NCI-H1694 (cell line): ENCODE data around the gene KRTDAP.
"Not testable (repeated sequence)": the region's sequence is repeated elsewhere in the genome, so short reads cannot be mapped to it uniquely, and the experiment has no call there.

Source experiments
- DNase-seq: peaks from one replicate; lab custom pipeline; 2025; lab: John Stamatoyannopoulos, UW

Gene KRTDAP

DNA sequence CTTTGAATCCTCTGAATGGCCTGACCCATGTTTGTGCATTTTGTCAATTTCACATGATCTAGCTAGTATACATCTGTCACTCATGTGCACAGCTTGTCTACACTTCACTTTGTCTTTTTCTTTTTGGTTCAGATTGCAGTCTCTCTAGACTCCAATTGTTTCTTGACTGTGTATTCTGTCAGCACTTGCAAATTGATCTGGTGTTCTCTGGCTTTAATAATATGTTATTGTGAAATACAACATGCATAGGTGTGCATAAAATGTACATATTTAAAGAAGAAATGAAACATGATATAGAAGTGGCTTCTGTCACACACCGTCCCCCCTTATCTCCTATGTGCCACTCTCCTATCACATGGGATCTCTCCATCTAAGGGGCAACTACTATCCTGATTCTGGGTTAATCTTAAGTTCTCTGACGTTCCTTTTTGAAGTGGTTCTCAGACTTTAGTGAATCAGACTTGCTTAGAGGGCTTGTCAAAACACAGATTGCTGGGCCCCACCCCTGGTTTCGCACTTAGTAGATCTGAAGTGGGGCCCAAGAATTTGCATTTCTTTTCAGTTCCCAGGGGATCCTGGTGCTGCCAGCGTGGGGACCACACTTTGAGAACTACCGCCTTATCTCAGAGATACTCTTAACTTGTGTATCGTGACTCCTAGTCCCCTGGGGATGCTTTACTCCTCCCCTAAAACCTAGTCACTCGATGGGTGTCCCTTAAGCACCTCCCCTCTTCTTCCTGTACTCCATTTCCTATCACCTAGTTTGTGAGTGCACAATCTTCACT is 5.8 kb downstream of the KRTDAP start:
- DNase-seq: no peak

DNA sequence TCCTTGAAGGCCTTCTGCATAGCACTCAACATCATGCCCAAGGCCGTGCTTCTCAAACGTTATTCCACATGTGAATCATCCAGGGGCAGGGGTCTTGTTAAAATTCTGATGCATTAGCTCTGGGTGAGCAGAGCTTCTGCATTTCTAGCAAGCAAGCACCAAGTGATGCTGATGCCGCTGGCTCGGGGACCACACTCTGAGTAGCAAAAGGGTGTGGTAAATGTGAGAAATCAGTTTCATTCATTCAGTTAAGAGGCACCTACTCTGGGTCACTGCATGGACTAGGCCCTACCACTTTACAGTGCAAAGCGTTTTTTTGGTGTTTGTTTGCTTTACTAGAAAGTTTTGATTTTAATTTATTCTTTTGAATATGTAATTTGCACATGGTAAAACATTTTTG is 7.2 kb downstream of the KRTDAP start:
- no peak for DNase-seq

DNA sequence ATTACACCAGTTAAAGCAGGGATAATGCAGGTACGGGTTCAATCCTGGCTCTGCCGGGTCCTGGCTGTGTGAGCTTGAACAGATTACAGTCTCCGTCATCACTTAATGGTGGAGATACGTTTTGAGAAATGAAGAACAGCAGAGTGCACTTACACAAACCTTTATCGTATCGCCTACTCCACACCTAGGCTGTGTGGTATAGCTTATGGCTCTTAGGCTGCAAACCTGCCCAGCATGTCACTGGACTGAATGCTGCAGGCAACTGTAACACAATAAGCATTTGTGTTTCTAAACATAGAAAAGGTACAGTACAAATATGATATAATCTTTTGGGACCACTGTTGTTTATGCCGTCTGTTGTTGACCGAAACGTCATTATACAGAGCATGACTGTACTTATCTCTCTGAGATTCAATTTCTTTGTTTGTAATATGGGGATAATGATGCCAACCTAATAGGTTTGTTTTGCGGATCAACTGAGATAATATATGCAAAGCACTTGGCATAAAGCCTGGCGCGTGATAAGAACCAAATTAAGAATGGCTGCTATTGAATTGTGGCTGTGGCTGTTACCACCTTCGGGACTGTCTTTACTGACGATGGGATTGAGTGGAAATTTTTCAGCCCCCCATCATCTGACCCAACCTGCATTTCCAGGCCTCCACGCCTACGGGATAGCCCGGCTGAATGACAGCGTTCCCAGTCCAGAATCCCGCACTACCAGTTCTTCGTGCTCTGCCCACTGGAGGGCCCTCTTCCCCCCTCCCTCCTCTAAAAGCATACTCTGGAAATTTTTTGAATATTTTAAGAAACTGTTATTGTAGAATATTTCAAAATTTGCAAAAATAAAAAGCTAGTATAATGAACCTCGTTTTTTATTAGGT is 11.2 kb downstream of the KRTDAP start:
- DNase-seq: no peak

DNA sequence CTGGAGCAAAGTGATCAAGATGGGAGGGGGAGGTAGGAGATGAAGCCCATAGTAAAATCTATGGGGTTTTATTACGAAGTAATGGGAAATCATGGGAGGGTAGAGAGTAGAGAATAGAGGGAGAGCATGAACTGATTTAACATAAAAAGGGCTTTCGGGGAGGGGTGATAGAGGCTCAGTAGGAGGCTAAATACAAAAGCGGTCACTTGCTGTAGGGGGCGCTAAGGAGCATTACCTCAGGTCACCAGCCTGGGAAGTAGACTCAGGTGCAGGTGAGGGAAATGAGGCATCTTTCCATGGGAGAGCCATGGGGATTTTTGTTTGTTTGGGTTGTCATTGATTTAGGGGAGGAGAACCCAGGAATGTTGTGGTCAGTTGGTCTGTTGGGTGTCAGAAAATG is 14.1 kb downstream of the KRTDAP start:
- no peak for DNase-seq

DNA sequence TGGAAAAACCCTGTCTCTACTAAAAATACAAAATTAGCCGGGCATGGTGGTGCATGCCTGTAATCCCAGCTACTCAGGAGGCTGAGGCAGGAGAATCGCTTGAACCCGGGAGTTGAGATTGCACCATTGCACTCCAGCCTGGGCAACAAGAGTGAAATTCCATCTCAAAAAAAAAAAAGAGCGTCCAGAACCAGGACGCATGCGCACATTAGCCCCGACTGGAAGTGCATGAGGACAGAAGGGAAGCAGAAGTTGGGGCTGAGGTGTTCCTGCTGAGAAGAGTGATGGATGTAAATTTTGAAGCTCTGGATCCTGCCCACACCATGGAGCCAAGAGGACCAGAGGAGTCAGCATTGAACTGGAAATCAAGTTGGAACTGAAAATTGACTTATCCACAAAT is 15.7 kb downstream of the KRTDAP start:
- DNase-seq: not testable (repeated sequence)

DNA sequence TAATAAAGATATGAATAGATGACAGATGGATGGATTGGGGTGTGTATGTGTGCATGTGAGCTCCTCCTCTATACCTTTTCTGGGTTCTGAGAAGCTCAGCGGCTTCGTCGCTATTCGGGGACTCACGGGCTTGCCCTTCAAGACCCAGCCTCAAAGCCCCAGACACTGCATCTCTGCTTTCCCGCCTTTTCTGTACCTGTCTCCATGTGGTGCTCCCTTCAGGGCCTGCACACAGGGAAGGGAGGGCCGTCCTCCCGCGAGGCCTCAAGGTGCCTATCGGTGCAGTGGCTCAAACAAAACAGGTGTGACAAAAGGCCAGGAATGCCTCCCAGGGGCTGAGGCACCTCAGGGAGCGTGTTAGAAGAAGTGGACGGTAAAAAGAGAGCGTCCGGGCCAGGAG is 16.2 kb downstream of the KRTDAP start:
- DNase-seq: no peak

DNA sequence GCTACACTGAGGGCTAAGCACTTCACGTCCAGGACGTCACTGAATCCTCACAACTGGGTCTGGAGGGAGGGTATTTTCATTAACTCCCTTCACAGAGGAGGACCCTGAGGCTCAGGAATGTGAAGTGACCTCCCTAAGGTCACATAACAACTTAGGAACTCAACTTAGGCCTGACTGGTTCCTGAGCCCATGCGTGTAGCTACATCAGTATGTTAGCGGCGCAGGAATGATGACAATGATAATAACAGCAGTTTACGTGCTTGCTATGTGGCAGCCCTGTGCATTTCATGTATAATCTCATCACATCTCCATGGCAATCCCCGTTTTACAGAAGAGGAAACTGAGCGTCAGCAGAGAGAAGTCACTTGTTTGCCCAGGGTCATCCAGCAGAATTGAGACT is 18.3 kb downstream of the KRTDAP start:
- DNase-seq: no peak

DNA sequence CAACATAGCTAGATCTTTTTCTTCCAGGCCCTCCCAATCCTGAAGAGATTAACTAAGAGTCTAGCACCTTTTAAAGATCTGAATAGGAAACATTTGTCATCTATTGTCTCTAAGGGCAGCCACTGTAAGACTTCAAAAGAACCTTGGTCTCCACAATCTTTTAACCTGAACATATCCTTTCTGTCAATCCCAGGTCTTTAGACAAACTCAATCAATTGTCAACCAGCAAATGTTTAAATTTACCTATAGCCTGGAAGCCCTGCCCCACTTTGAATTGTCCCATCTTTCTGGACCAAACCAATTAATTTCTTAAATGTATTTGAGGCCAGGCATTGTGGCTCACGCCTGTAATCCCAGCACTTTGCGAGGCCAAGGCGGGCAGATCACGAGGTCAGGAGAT is 19.2 kb downstream of the KRTDAP start:
- DNase-seq: not testable (repeated sequence)

DNA sequence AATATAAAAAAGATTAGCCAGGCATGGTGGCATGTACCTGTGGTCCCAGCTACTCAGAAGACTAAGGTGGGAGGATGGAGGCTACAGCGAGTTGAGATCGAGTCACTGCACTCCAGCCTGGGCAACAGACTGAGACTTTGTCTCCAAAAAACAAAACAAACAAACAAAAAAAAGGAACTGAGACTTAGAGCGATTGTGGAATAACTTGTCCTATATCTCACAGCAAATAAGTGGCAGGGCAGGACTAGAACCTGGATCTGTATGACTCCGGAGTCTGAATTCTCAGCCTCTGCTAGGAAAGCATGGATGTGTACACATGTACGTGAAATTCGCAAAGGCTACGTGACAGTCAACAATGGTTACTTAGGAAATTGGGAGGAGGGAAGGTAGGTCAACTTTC is 20.1 kb downstream of the KRTDAP start:
- no peak for DNase-seq

DNA sequence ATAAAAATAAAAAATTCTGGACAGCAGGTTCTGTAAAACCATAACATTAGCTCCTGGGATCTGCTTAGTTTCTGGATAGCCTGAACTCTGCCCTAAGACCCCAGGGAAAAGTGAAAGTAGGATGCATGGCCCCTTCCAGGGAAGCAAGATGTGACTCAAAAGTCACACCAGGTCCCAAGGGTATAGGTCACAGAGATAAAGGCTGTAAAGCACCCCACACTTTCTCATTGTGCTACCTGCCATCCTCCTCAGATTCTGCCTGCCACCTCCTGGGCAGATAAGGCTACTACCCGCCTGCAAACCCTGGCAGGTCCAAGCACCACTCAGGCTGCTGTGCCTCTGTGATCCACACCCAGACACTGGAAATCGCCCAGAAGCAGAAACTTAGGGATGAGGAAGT is 21.6 kb downstream of the KRTDAP start:
- DNase-seq: peak; percentile 55

DNA sequence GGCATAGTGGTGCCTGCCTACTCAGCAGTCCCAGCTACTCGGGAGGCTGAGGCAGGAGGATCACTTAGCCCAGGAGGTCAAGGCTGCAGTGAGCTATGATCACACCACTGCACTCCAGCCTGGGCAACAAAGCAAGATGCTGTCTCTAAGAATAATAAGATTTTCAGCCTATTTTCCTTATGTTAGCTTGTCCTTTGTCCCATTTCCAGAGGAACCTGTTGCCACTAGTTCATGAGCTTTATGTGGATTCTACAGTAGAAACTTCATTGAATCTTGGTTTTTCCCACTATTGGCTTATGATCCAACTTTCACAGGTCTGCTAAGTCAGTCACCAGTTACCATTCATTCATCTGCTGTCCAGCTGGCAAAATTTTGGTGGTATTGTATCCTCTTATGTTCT is 24.0 kb downstream of the KRTDAP start:
- no peak for DNase-seq

DNA sequence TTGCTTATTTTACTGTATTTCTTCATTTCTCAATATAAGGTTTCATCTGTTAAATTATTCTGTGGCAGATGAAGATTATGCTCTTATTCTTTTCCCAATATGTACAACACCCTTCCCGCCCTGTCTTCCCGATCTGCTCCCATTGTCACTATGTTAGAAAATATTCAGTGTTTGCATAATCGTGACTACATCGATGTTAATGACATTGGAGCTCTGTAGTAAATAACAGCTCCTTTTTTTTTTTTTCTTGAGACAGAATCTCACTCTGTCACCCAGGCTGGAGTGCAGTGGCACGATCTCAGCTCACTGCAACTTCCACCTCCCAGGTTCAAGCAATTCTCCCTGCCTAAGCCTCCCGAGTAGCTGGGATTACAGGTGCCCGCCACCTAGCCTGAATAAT is 27.3 kb downstream of the KRTDAP start:
- not testable (repeated sequence) for DNase-seq

DNA sequence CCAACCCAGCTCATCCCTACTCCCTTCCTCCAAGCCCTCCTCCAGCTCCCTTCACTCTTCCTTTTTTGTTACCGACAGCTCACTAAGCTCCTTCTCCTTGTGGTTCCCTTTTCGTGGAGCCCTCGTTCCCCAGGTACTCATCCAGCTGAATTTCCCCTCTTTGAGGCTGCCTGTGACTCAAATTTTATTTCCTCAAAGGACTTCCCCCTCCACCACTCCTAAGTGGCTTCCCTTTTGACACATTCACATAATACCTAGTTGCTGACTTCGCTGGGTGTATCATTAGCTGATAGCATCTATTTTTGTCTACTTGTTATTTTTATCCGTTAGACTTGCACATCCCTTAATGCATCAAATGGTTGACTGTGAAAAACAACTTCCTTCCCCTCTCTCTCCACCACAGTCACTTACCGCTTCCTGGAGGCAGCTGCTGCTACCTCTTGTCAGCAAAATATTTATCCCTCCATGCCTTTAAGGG is 27.7 kb downstream of the KRTDAP start:
- DNase-seq: no peak

DNA sequence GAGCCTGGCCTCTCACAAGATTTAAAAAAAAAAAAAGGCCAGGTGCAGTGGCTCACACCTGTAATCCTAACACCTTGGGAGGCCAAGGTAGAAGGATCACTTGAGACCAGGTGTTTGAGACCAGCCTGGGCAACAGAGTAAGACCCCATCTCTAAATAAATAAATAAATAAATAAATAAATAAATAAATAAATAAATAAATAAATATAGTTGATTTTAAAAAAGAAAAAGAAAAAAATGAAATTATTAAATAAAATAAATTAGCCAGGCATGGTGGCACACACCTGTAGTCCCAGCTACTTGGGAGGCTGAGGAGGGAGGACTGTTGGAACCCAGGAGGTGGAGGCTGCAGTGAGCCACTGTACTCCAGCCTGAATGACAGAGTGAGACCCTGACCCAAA is 28.5 kb downstream of the KRTDAP start:
- DNase-seq: not testable (repeated sequence)

DNA sequence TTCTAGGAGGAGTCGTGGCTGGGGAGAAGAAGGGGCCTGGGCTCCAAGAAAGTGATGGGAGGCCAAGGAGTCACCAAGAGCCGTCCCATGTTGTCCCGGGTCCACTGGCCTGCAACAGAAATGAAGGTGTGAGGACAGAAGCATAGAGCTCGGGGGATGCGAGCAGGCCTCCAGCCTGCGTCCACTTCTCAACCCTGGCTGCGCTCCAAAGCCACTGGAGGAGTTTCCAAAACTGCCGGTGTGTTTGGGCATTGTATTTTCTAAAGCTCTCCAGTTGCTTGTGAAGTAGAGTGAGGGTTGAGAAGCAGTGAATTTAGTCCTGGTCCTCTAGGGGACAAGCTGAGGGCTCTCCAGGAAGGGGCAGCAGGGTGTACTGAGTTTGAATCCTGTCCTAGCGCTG is 29.2 kb downstream of the KRTDAP start:
- no peak for DNase-seq

DNA sequence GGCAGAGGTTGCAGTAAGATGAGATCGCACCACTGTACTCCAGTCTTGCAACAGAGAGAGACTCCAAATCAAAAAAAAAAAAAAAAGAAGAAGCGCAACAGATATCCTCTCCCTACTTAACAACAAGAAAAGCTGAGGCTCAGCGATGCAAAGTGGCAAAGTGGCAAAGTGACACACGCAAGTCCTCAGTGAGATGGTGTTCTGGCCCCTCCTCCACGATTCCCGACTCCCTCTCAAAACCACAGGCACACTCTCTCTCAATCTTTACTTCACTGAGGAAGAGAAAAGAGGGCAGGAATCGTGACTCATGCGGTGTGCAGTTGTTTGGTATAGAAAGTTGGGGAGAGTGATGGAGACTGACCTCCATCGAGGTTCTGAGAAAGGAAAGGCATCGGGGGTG is 29.7 kb downstream of the KRTDAP start:
- DNase-seq: no peak

DNA sequence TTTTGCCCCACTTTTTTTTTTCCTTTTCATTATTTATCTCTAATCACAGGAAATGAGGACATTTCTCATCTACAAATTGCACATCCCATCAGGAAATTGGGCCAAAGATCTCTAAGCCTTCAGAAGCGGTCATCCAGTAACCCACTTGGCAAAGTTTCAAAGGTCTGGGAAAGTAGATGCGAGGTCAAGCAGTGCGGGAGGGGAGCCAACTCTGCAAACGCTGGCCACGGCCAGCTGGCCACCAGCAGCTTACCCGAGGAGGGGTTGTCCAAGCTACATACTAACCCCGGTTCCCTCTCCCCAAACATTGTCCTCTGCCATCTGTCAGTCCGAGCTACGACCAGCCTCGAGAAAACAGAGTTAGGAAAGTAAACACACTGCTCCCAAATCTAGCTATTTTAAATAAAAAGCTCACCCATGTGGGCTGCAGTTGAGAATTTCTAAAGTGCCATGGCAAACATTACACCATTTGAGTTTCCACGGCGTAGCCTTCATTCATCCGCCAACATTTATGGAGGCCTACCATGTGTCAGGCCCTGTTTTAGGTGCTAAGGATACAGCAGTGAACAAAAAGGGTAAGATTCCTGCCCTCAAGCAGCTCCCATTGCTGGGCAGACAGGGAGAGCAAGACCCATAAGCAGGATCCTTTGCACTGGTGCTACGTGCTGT is 30.7 kb downstream of the KRTDAP start:
- no peak for DNase-seq

DNA sequence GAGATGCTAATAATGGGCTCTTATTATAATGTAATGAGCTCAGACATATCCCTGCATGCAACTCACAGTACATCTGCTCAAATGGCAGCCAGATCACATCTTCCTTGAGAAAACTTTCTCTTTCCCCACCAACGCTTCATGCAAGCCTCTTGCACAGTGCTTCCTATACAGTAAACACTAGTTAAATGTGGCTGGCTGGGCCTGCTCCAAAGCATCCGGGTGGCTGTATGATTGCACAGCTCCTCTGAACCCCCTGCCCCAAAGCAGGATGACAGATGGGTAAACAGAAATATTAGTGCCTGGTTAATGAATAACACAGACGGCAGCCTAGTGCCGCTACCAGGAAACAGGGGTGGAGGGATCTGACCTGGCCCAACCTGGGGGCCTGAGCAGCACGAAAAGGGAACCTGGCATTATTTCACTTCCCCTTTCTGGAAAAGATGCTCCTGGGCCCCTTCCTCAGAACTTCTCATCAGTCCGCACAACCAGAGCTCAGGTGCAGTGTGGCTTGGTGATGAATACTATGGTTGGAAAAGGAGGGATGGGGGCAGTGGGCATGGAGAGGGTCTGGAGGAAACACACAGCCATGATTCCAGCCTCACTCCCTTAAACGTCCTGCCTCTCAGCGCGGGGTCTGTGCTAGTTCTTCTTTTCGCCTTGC is 31.4 kb downstream of the KRTDAP start:
- DNase-seq: peak; percentile 90

DNA sequence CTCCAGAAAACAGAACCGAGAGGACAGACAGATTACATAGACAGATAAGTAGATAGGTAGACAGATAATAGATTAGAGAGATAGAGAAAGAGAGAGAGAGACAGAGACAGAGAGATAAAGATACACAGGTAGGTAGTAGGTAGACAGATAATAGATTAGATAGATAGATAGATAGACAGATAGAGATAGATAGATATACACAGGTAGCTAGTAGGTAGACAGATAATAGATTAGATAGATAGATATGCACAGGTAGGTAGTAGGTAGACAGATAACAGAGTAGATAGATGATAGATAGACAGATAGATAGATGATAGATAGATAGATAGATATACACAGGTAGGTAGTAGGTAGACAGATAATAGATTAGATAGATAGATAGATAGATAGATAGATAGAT is 32.1 kb downstream of the KRTDAP start:
- DNase-seq: no peak

DNA sequence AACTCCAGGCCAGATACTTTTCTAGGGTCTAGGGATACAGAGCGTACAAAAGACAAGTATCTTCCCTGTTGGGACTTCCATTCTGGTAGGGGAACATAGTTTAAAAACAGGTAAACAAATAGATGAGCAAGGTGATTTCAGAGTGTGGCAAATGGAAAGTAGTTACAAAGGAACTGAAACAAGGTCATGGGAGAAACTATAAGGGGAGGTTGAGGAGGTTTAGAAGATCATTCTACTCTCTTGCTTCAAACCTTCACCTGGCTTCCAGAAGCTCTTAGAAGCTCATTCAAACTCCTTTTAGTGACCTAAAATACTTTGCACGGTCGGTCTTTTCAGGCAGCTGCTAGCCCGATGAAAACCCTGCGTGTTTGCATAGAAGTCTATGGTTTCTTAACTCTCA is 33.1 kb downstream of the KRTDAP start:
- DNase-seq: no peak

DNA sequence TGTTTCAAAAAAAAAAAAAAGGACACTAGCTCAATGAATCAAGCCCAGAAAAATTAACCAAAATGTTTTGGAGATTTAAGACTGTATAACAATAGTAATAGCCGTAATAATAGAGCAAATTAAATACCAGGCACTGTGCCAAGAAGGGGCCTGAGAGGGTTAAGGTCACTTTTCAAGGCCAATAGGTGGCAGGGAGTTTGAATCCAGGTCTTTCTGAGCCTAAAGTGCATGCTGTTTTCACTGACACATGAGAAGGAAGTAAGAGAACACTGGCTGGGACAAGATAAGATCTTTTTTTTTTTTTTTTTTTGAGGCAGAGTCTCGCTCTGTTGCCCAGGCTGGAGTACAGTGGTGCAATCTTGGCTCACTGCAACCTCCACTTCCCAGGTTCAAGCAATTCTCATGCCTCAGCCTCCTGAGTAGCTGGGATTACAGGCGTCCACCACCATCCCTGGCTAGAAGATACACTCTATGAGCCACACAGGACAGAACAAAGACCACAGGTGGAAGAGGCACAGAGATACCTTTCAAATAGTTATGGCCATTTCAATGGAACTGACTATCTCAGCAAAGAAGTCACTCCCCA is 34.6 kb downstream of the KRTDAP start:
- DNase-seq: no peak

DNA sequence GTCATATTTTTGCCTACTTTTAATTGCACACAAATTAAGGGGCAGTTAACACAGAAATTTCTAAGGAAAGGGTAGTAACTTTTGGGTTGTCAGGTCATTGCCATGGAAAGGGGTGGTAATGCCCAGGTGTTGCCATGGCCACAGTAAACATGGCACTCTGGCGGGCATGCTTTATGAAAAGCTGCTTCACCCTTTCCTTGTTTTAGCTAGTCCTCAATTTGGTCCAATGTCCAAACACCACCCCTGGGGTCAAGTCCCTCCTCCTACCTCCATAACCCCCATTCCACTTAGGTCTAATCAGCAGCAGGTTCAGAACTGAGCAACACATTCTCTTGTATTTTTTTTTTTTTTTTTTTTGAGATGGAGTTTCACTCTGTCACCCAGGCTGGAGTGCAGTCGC is 35.6 kb downstream of the KRTDAP start:
- DNase-seq: no peak
